Lung microvascular endothelial cell (primary cell): ENCODE results near the gene EIF1AD. TPM values are rescaled to one million over a fixed set of nuclear protein-coding genes. Genes with fewer than 3 reads are reported as not detected.
"Not testable (repeated sequence)": the region's sequence is repeated elsewhere in the genome, so short reads cannot be mapped to it uniquely, and the experiment has no call there.

ENCODE experiments used
- DNase-seq, 2 donors: peaks; one replicate each; pipeline versions ENCODE4 v3.0.0 to v3.0.0-alpha.2; 2010; ENCODE audit warnings: low read depth in 2 of 2
- total RNA-seq: library from RNA; depleted of rRNA; stranded (reverse); fragments of >200 nt; gene quantifications from 2 replicates; pipeline ENCODE4 v1.2.1, GENCODE V29; 2014

The EIF1AD gene, protein sequence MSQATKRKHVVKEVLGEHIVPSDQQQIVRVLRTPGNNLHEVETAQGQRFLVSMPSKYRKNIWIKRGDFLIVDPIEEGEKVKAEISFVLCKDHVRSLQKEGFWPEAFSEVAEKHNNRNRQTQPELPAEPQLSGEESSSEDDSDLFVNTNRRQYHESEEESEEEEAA
- 17.0 and 21.8 TPM in 2 replicates for total RNA-seq

DNA sequence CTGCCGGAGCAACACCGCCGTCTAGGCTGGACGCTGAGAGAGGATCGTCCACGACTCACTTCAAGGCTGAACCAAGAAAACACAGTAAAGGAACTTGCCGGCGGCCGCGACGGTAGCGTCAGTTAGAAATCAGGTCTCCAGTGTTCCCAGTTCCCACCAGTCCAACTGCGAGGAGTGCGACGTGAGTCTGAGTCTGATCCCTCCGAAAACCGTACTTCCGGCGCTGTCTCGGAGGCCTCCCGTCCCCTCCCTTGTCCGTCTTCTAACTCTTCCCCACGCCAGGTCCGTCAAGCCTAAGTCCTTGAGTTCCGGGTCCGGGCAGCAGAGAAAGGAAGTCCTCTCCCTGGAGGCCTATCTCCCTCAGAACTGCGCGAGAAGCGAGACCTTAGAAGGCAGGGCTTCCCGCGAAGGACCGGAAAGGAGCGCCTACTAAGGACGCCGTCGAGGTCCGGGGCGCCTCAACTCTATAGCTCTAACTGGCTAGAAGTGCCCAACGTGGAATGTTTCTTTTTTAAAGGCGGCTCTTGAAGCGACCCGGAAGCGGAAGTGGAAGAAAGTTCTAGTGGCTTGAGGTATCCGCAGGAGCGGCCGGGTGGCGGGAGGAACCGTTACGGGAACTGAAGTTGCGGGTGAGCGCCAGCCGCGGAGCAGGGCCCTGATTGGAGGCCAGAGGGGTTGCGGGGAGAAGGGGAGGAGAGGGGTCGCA, at the start of gene EIF1AD, which contains the start of gene BANF1:
TSS of gene EIF1AD (minus strand) at position 216 of the 706 bp plus-strand sequence. CDS start 1,768 bp downstream, outside the sequence.
TSS of gene BANF1 (plus strand) at position 562 of the 706 bp plus-strand sequence. CDS start 748 bp downstream, outside the sequence.
- peak; percentile 94 to 99 for DNase-seq

DNA sequence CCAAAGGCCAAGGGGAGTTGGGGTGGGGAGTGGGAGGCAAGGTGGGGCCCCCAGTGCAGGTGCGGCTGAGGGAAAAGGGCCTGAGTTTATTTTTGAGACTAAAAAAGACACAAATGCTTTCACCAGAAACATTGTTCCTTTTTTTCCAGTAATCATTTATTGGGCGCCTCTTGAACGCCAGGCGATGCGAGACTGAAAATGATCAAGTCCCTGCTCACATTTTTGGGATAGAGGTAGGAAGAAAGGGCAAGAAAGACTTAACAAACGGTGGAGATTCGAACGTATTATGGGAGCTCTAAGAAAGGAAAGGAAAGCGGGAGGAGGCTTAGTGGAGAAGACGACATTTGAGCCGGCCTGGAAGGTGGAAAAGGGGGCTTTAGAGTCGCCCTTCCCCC, 49.4 kb upstream of the EIF1AD start:
- DNase-seq: no peak

DNA sequence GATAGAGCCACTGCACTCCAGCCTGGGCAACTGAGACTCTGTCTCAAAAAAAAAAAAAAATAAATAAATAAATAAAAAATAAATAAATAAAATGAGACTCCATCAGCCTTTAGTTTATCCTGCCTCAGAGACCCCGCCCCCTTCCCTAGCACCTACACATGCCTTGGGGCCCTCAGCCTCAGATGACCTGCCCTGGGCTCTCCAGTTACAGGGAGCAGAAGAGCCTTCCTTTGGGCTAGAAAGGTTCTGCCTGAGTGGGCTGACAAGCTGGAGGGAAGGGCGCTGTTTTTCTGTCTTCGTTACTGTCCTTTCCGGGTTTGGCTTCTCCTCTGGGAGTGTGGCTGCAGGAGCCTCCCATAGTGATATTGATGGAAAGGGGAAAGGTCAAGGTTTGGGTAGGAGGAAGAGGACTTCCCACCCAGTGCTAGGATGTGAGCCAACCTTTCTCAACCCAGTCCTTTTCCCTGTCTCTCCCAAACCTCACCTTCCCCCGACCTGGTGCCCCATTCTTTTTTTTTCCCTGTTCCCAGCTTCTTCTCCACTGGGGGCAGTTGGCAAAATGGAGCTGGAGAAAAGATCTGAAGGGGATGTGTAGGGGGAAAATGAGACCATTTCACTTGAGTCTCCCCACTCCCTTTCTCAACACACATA, 48.7 kb upstream of the EIF1AD start:
- no peak for DNase-seq

DNA sequence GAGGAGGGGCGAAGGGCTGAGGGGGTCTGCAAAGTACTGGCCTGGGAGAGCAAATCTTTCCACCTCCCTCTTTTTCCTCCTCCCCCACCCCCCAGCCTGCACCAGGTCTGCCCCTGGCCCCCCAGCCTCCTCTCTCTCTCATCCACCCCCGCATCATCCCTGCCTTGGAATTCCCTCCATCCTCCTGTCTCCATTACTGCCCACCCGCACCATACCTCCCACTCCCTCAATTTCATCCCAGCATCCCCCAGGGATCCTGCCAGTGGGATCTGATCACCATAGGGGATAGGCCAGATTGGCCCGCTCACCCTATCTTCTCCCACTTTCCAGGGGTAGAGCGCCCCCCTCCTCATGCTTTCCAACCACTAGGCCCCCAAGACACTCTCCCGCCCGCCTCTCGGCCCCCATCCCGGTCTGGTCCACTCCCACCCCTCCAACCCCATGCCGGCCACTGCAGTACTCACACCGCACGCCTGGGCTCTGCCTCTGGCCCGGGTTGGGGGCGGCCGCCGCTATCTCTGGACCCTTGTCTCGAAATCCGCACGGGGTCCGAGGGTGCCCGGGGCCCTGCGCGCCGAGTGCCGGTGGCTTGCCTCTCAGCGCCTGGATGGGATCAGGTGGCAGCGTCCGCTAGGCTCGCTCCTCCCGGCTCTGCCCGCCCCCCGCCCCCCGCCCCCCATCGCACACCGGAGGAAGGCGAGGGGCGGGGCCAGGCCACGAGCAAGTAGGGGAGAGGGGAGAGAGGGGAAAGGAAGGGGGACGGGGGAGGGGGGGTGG, 46.8 kb upstream of the EIF1AD start, which contains the start of gene GAL3ST3:
TSS of gene GAL3ST3 (minus strand) at position 615 of the 777 bp plus-strand sequence. CDS start 3,746 bp downstream, outside the sequence.
- no peak for DNase-seq

DNA sequence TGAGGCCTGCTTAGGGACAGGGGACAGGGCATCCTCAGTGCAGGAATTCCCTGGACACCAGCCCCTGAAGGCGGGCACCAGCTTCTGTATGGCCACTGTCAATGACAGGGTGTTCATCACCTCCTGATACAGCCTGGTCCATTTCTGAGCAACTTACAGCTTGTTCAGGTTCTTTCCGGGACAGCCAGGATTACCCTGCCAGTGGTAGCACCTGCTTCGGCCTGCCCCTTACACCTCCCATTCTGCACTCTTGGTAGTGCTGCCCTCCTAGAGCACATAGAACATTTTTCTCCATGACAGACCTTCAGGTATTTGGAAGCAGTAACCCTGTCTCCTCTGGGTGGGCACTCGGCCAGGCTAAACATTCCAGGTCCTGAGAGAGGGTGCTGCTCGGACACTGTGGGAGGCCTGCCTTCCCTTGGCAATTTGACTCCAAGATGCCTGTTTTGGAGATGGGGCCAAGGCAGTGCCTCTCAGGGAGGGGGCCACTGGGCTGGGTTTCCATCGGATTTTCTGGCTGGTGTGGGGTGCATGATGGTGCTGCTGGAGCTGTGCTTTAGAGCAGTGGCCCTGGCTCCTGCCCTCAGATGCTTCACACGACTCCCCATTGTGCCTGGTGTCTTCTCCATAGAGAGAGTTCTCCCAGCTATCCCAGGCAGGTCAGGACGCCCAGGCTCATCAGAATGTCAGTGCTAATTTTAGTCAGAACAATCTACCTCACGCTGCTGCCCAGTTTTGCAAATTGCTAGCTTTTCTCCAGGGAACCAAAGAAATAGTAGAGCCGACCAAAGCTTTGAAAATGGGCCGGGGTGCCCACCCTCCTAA, 45.8 kb upstream of the EIF1AD start:
- DNase-seq: no peak

DNA sequence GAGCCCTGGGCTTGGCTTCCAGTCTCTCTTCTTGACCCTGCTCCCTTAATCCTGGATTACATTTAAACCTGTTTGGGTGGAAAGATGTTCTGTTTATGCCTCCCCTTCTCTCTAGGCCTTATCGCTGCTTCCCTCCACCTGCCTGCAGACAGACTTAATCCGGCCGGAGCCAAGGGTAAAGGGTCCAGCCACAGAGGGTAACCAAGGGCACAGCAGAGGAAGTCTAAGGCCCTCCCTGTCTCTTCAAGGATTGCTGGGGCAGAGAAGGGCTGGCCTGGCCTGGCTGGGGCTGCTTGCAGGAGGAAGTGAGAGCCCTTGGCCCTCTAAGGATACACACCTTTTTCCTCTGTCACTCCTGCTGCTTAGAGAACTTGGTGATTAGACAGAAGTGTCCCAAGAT, 44.9 kb upstream of the EIF1AD start:
- no peak for DNase-seq

DNA sequence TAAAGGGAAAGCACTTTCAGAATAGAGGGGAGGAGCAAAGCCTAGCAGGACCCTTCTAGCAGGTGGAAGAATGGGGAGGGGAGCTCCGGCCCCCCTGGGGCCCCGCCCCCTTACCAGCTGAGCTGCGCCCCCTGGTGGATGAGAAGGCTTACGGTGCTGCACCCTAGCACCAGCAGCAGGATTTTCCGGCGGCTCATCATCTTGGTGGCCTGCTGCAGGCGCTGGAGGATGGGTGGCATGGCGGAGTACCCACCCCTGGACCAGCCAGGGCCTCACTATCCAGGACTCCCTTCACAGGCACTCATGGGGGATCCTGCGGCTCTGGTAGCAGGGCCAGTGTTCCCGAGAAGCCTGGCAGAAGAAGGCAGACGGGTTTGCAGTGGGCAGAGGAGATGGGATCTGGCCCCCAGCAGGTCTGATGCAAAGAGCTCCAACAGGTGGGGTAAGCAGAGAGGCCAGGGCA, 43.3 kb upstream of the EIF1AD start:
- peak; percentile 79 to 88 for DNase-seq

DNA sequence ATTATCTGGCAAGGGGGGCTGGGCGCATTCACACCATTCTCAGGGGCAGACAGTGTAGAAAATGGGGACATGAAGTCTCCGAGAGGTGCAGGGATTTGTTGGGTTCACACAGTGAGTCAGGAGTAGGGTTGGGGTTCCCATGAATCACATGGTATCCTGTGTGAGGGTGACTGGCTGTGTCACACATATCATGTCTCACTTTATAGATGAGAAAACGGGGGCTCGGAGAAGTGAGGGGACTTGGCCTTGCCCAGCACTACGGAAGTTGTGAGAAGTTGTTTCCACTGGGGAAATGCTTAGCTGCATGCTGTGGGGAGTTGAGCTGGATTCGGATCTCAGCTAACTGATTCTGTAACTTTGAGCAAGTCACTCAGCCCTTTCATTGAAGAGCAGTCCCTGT, 42.8 kb upstream of the EIF1AD start:
- DNase-seq: no peak

DNA sequence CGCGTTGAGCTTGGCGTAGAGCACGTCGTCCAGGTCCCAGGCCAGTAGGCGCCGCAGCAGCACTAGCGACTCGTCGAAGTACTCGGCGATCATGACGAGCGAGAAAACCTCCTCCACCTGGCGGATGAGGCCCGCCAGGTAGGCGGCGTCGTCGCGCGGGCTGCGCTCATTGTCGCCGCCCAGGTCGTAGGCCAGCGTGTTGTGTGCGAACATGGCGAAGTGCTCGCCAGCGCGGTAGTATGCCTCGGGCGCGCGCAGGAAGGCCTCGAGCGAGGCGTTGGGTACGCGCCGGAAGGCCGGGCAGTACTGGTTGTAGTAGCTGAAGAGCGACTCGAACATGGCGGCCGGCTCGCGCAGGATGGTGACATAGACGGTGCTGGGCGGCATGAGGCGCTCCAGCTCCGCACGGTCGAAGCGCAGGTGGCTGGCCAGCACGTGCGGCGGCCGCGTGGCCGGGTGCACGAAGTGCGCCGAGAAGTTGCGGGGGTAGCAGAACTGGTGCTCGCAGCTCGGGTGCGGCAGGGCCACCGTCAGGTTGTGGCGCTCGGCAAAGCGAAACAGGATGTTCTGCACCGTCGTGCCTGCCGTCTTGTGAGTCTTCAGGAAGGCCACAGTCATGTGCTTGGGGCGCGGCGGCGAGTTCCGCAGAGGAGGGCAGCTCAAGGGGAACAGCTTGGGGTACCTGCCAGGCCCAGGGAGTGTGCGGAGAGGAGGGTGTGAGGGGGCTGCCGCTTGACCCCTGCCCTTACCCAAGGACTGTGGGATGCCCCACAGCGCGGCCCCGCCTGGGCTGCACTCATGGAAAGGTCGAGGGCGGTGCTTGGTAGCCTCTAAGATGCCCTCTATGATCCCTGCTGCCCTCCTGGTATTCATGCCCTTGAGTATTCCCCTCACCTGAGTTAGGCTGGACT, 41.3 kb upstream of the EIF1AD start:
- DNase-seq: no peak

DNA sequence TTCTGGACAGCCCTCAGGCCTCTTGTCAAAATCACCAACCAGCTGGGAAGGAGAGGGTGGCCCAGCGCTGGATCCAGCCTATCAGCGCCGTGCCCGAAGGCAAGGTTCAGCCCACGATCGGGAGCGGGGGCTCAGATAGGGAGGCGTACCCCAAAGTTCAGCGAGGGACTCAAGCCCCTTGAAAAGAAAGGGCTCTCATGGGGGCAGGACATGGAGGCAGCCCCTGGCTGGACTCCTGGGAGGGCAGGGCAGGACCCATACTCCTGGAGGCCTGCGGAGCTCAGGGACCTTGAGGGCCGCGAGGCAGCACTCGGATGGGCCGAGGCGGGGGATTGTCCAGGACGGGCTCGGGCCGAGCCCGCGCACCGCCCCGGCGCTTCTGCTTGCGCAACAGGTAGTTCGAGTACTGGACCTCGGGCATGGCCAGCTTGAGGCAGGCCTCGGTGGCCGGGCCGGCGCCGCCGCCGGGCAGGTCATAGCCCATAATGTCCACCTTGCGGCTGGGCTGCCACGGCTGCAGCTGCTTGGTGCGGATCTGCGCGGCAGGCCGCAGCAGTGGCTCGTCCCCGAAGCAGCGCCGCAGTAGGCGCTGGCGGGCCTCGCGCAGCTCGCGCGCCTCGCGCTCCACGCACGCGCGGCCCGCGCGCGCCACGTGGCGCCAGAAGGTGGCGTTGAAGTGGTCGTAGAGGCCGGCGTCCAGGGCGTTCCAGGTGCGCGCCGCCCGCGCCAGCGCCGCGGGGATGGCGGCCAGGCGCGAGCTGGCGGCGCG, 40.5 kb upstream of the EIF1AD start:
- no peak for DNase-seq

DNA sequence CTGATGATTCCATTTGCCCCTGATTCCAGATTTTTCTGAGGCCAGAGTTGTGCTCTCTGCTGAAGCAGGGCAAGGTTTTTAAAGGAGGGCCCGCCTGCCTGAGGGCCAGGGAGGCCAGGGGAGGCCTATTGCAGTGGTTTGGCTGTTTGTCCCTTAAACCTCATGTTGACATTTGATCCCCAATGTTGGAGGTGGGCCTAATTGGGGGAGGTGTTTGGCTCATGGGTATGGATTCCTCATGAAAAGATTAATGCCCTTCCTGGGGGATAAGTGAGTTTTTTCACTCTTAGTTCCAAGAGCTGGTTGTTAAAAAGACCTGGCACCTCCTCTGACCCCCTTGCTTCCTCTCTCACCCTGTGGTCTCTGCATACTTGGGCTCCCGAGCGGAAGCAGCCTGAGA, 37.8 kb upstream of the EIF1AD start:
- no peak for DNase-seq

DNA sequence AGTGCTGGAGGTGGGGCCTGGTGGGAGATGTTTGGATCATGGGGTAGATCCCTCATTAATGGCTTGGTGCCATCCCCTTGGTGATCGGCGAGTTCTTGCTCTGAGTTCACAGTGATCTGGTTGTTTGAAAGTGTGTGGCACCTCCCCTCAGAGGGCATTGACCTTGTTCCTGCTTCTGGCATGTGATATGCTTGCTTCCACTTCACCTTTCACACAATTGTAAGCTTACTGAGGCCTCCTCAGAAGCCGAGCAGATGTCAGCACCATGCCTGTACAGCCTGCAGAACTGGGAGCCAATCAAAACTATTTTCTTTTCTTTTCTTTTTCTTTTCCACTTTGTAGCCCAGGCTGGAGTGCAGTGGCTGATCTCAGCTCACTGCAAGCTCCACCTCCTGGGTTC, 35.4 kb upstream of the EIF1AD start:
- DNase-seq: no peak

DNA sequence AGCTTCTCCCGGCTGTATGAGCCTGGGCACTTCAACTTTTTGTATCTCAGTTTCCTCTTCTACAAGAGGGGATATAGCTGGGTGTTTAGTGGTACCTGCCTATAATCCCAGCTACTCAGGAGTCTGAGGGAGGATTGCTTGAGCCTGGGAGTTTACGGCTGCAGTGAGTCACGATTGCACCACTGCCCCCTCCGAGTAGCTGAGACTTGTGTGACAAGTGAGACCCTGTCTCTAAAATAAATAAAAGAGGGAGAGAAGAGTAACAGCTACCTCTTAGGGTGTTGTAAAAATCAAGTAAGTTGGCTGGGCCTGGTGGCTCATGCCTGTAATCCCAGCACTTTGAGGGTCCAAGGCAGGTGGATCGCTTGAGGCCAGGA, 34.4 kb upstream of the EIF1AD start:
- no peak for DNase-seq

DNA sequence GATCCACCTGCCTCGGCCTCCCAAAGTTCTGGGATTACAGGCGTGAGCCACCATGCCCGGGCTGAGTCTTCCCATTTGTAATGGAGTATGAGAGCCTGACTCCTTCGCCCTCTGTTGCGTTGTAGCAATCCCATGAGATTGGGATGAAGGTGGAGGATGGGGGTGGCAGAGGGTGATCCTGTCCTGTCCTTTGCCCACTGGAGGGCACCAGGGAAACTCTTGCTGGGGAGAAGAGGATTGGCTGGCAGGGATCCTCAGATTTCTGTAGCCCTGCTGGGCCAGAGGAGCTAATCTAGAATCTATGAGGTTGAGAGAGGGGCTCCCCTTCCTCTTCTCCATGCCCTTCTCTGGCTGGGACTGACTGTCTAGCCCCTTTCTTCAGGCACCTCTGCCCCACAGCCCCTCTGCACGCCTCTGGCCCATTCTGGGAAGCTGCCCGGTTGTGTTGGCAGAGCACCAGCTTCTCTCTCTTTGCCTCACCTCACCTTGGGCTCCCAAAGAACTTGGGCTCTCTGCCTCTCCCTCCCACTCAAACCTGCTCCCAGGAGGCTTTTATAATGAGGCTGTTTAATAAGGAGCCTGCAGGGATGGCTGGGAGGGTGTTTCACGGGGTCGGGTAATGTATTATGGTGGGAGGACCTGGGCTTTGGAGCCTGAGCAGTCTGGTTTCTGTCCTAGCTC, 33.8 kb upstream of the EIF1AD start:
- no peak for DNase-seq

DNA sequence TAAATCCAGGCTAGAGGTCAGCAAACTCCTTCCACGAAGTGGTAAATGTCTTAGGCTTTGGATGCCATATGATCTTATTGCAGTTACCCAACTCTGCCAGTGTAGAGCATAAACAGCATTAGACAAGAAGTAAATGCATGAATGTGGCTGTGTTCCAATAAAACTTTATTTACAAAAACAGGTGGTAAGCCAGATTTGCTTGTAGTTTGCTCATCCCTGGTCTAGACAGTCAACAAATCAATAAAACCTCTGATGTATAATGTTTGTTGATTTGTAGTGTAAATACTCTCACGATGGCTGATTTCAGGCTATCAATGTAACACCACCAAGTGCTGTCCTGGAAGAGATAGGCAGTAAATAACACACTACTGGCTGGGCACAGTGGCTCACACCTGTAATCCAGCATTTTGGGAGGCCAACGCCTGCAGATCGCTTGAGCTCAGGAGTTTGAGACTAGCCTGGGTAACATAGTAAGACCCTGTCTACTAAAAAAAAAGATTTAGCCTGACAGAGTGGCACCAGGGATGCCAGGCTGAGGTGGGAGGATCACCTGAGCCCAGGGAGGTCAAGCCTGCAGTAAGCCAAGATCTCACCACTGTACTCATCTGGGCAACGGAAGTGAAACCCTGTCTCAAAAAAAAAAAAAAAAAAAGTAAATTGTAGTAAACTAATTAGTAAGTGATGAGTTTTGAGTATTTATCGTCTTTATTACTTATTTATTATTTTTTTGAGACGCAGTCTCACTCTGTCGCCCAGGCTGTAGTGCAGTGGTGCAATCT, 31.2 kb upstream of the EIF1AD start:
- no peak for DNase-seq

DNA sequence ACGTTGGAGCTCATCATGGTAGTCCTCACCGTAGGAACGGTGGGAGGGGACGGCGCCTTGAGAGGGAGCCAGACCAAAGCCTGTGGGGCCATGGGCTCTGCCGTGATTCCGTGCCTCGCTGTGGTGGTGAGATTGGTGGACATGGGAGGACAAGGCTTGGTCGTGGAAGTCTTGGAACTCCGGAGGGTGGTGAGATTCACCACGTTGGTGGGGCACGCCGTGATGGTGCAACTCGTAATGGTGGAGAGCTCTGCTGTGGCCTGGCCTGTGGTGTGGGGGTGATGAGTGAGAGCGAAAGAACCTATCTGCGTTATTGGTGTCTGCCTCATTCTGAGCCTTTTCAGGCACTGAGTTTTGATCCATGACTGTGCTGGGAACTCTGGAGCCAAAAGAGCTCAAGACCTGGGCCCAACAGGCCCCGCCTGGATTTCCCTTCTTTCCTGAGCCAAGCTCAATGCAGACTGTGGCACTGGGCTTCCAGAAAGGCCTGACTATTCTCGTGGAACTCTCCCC, 24.1 kb upstream of the EIF1AD start, which contains the start of gene CATSPER1:
TSS of gene CATSPER1 (minus strand) at position 463 of the 513 bp plus-strand sequence. CDS start at position 363, 100 bp downstream.
- no peak for DNase-seq

DNA sequence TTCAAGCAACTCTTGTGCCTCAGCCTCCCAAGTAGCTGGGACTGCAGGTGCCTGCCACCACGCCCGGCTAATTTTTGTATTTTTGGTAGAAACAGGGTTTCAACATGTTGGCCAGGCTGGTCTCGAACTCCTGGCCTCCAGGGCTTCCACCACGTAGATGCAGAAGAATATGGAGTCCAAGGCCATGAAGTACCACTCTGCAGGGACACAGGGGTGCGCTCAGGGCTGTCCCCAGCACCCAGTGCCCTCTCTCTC, 21.2 kb upstream of the EIF1AD start:
- DNase-seq: not testable (repeated sequence)
